Adrenal gland (tissue), 5 donors: ENCODE measurements around the gene GLDN.

Experiments used
- CTCF ChIP-seq, 6 experiments: fragments of 450-650 bp in 4 of 6; fragments of 200-600 bp in 2 of 6; sonication (generic) in 1 of 6; IDR thresholded peaks; 1 replicate in 5 of 6; 2 replicates in 1 of 6; pipeline versions ENCODE4 v1.5.1 to v1.8.0; 2016 to 2021; ENCODE audit warnings: antibody characterized with exemption in 6 of 6, mild to moderate bottlenecking in 2 of 6, moderate library complexity in 1 of 6
- POLR2A ChIP-seq, 2 donors: fragments of 450-650 bp; IDR thresholded peaks; one replicate each; pipeline ENCODE4 v1.6.1; 2017; ENCODE audit warnings: antibody characterized with exemption in 2 of 2, mild to moderate bottlenecking in 2 of 2, moderate library complexity in 1 of 2
- donor health status: DM: no; HTN: no; CAD: no.

- TF ChIP-seq POLR2A (IDR thresholded peaks at IDR 0.05) = no peak
- no peak for TF ChIP-seq CTCF (IDR thresholded peaks at IDR 0.05)
Observed at GRCh38 chr15:51369451-51369761, 28.0 kb downstream of the GLDN start.
